Stomach smooth muscle (tissue), 2 donors: Measurements from ENCODE around the gene LRRFIP1.

Source experiments
- H3K27ac ChIP-seq: one replicate; pipeline ENCODE4 v1.7.0; 2013; ENCODE audit warnings: mild to moderate bottlenecking, low read length, inconsistent platforms
- H3K27me3 ChIP-seq, 2 donors: one replicate each; pipeline ENCODE4 v1.7.0; 2013; ENCODE audit warnings: low read length in 2 of 2; ENCODE audit not compliant: insufficient read depth in 2 of 2, control insufficient read depth in 1 of 2
- H3K36me3 ChIP-seq, 2 donors: one replicate each; pipeline ENCODE4 v1.7.0; 2013; ENCODE audit warnings: low read length in 2 of 2; ENCODE audit not compliant: control insufficient read depth in 2 of 2, insufficient read depth in 2 of 2
- H3K4me1 ChIP-seq: one replicate; pipeline ENCODE4 v1.7.0; 2013; ENCODE audit warnings: low read length; ENCODE audit not compliant: control insufficient read depth, insufficient read depth
- H3K4me3 ChIP-seq, 2 donors: one replicate each; pipeline ENCODE4 v1.7.0; 2013; ENCODE audit warnings: low read length in 2 of 2
- H3K9ac ChIP-seq, 2 donors: one replicate each; pipeline ENCODE4 v1.7.0; 2013; ENCODE audit warnings: low read length in 2 of 2, mild to moderate bottlenecking in 1 of 2
- H3K9me3 ChIP-seq, 2 donors: one replicate each; pipeline ENCODE4 v1.7.0; 2013; ENCODE audit warnings: low read length in 2 of 2; ENCODE audit not compliant: control insufficient read depth in 2 of 2
- donor health status: healthy.
- donor health status: Pancreatic carcinoma.

The LRRFIP1 gene

GRCh38 chr2:237653776-237654558 is 26.6 kb downstream of the LRRFIP1 start:
- Histone ChIP-seq H3K9me3 (no peaks in the 10 kb centered on the region), H3K4me3 (no peak overlapping the region), H3K4me1 (no peaks in the 10 kb centered on the region), H3K36me3 (peaks cover 0 to 5% of the 10 kb centered on the region in 2 donors), H3K9ac (no peak overlapping the region), H3K27me3 (no peaks in the 10 kb centered on the region), H3K27ac (no peak overlapping the region)

- H3K4me3 ChIP-seq = no peak overlapping the region
- peaks cover 0 to 2% of the 10 kb centered on the region in 2 donors for H3K36me3 ChIP-seq
- H3K4me1 ChIP-seq = peaks cover 8% of the 10 kb centered on the region
- H3K9me3 ChIP-seq = no peaks in the 10 kb centered on the region
- H3K9ac ChIP-seq = no peak overlapping the region
- no peaks in the 10 kb centered on the region for H3K27me3 ChIP-seq
- H3K27ac ChIP-seq = no peak overlapping the region
These were observed 29.7 kb downstream of the LRRFIP1 start for GRCh38 chr2:237657063-237657462.

GRCh38 chr2:237660381-237660900 is 33.1 kb downstream of the LRRFIP1 start:
- Histone ChIP-seq H3K4me1 (peaks cover 27% of the 10 kb centered on the region), H3K9me3 (no peaks in the 10 kb centered on the region), H3K27me3 (no peaks in the 10 kb centered on the region), H3K4me3 (no peak overlapping the region), H3K27ac (peak overlapping the region; percentile 18), H3K9ac (no peak overlapping the region), H3K36me3 (no peaks in the 10 kb centered on the region)

GRCh38 chr2:237661270-237661669 is 33.9 kb downstream of the LRRFIP1 start:
- Histone ChIP-seq H3K9me3 (no peaks in the 10 kb centered on the region), H3K27me3 (no peaks in the 10 kb centered on the region), H3K36me3 (no peaks in the 10 kb centered on the region), H3K4me1 (peaks cover 33% of the 10 kb centered on the region), H3K9ac (no peak overlapping the region), H3K4me3 (no peak overlapping the region), H3K27ac (peak overlapping the region; percentile 70)

- no peaks in the 10 kb centered on the region for H3K27me3 ChIP-seq
- H3K9ac ChIP-seq = no peak overlapping the region
- H3K27ac ChIP-seq = peak overlapping the region; percentile 70
- H3K9me3 ChIP-seq = no peaks in the 10 kb centered on the region
- no peaks in the 10 kb centered on the region for H3K36me3 ChIP-seq
- no peak overlapping the region for H3K4me3 ChIP-seq
- peaks cover 33% of the 10 kb centered on the region for H3K4me1 ChIP-seq
These were observed 34.5 kb downstream of the LRRFIP1 start for GRCh38 chr2:237661799-237662328.

GRCh38 chr2:237662671-237663093 is 35.3 kb downstream of the LRRFIP1 start:
- H3K4me3 ChIP-seq = peak overlapping the region in 1 of 2 donors; percentile 52
- peak overlapping the region; percentile 70 for H3K27ac ChIP-seq
- no peaks in the 10 kb centered on the region for H3K27me3 ChIP-seq
- no peak overlapping the region for H3K9ac ChIP-seq
- H3K9me3 ChIP-seq = no peaks in the 10 kb centered on the region
- no peaks in the 10 kb centered on the region for H3K36me3 ChIP-seq
- peaks cover 33% of the 10 kb centered on the region for H3K4me1 ChIP-seq

- Histone ChIP-seq H3K9me3 (no peaks in the 10 kb centered on the region), H3K36me3 (no peaks in the 10 kb centered on the region), H3K4me1 (peaks cover 33% of the 10 kb centered on the region), H3K9ac (no peak overlapping the region), H3K27me3 (no peaks in the 10 kb centered on the region), H3K4me3 (no peak overlapping the region), H3K27ac (peak overlapping the region; percentile 70)
These were observed 36.2 kb downstream of the LRRFIP1 start for GRCh38 chr2:237663517-237664110.

- H3K9me3 ChIP-seq = no peaks in the 10 kb centered on the region
- H3K4me1 ChIP-seq = peaks cover 33% of the 10 kb centered on the region
- peak overlapping the region; percentile 37 for H3K27ac ChIP-seq
These were observed 36.8 kb downstream of the LRRFIP1 start for GRCh38 chr2:237664151-237664550.

GRCh38 chr2:237665713-237666143 is 38.3 kb downstream of the LRRFIP1 start:
- no peak overlapping the region for H3K4me3 ChIP-seq
- H3K27ac ChIP-seq = no peak overlapping the region
- H3K9ac ChIP-seq = no peak overlapping the region
- no peaks in the 10 kb centered on the region for H3K27me3 ChIP-seq
- no peaks in the 10 kb centered on the region for H3K9me3 ChIP-seq
- no peaks in the 10 kb centered on the region for H3K36me3 ChIP-seq
- peaks cover 42% of the 10 kb centered on the region for H3K4me1 ChIP-seq

More at GRCh38 chr2:237664151-237664550, 36.8 kb downstream of the LRRFIP1 start:
- Histone ChIP-seq H3K4me3 (no peak overlapping the region), H3K9ac (no peak overlapping the region), H3K27me3 (no peaks in the 10 kb centered on the region), H3K36me3 (no peaks in the 10 kb centered on the region)

GRCh38 chr2:237666606-237667005 is 39.2 kb downstream of the LRRFIP1 start:
- Histone ChIP-seq H3K9me3 (no peaks in the 10 kb centered on the region), H3K4me3 (no peak overlapping the region), H3K27me3 (no peaks in the 10 kb centered on the region), H3K27ac (no peak overlapping the region), H3K36me3 (peaks cover 0 to 4% of the 10 kb centered on the region in 2 donors), H3K4me1 (peaks cover 41% of the 10 kb centered on the region), H3K9ac (no peak overlapping the region)
